OCI-LY3 (cell line): ENCODE results near the gene AKT1S1.

ENCODE experiments used
- H2AFZ ChIP-seq: fragments of 200-600, 300-600 bp; shearing (Covaris generic); 2 replicates; pipeline ENCODE4 v1.6.0; 2014; ENCODE audit warnings: antibody characterized with exemption, low read depth, low read length
- H3K27ac ChIP-seq: fragments of 200-600, 300-600 bp; sonication (generic); 2 replicates; pipeline ENCODE4 v1.5.1; 2014; ENCODE audit warnings: mild to moderate bottlenecking, low read length, moderate library complexity, mixed read lengths
- H3K27me3 ChIP-seq: fragments of 200-600, 300-600 bp; sonication (generic); 2 replicates; pipeline ENCODE4 v1.6.1; 2014; ENCODE audit warnings: low read depth, low read length, mixed read lengths
- H3K36me3 ChIP-seq: fragments of 200-600, 300-600 bp; sonication (generic); replicated peaks from 2 replicates; pipeline ENCODE3; 2014; ENCODE audit warnings: low read depth, low read length, mixed read lengths
- H3K4me1 ChIP-seq: fragments of 300-600, 200-600 bp; sonication (generic); 2 replicates; pipeline ENCODE4 v1.6.1; 2014; ENCODE audit warnings: low read length, mixed read lengths
- H3K4me2 ChIP-seq: fragments of 200-600, 300-600 bp; sonication (generic); 2 replicates; pipeline ENCODE4 v1.6.1; 2014; ENCODE audit warnings: low read length, mixed read lengths
- H3K4me3 ChIP-seq: fragments of 300-600, 200-600 bp; sonication (generic); 2 replicates; pipeline ENCODE4 v1.5.1; 2014; ENCODE audit warnings: antibody characterized with exemption, mild to moderate bottlenecking, low read length, moderate library complexity
- H3K79me2 ChIP-seq: fragments of 300-600, 200-600 bp; shearing (Covaris generic); 2 replicates; pipeline ENCODE4 v1.6.1; 2014; ENCODE audit warnings: mild to moderate bottlenecking, low read length, mixed read lengths
- H3K9ac ChIP-seq: fragments of 300-600, 200-600 bp; shearing (Covaris generic); 2 replicates; pipeline ENCODE4 v1.6.0; 2014; ENCODE audit warnings: mild to moderate bottlenecking, low read length, moderate library complexity
- H3K9me3 ChIP-seq: fragments of 200-600, 300-600 bp; shearing (Covaris generic); 2 replicates; pipeline ENCODE4 v1.6.1; 2014; ENCODE audit warnings: low read length, mixed read lengths; ENCODE audit not compliant: insufficient read depth
- H4K20me1 ChIP-seq: fragments of 200-600, 300-600 bp; sonication (generic); 2 replicates; pipeline ENCODE4 v1.6.1; 2016; ENCODE audit warnings: low read length, mixed read lengths; ENCODE audit not compliant: insufficient read depth
- CTCF ChIP-seq: fragments of 200-600, 300-600 bp; sonication (generic); IDR thresholded peaks from 2 replicates; pipeline ENCODE4 v1.5.1; 2014; ENCODE audit warnings: antibody characterized with exemption, low read length, low read depth
- EZH2phosphoT487 ChIP-seq: fragments of 200-600 bp; shearing (Covaris generic); IDR thresholded peaks from 2 replicates; pipeline ENCODE4 v1.6.1; 2018; ENCODE audit warnings: antibody characterized with exemption, mixed run types, low read depth

AKT1S1 gene

GRCh38 chr19:49836176-49837008 is 40.8 kb downstream of the AKT1S1 start:
- no peak overlapping the region for H3K9ac ChIP-seq
- no peaks in the 10 kb centered on the region for H3K4me1 ChIP-seq
- no peaks in the 10 kb centered on the region for H3K9me3 ChIP-seq
- no peak overlapping the region for H3K4me2 ChIP-seq
- peaks cover 4% of the 10 kb centered on the region; the same call in 1 of the 2 replicates for H4K20me1 ChIP-seq
- H3K36me3 ChIP-seq: peaks cover 78% of the 10 kb centered on the region
- no peaks in the 10 kb centered on the region for H3K27me3 ChIP-seq
- TF ChIP-seq CTCF: no peak
- TF ChIP-seq EZH2phosphoT487: no peak
- no peaks in the 10 kb centered on the region for H3K79me2 ChIP-seq
- no peak overlapping the region for H2AFZ ChIP-seq
- no peak overlapping the region for H3K4me3 ChIP-seq
- H3K27ac ChIP-seq: no peak overlapping the region

GRCh38 chr19:49835562-49835961 is 41.6 kb downstream of the AKT1S1 start:
- H3K79me2 ChIP-seq: no peaks in the 10 kb centered on the region
- no peak overlapping the region for H3K27ac ChIP-seq
- TF ChIP-seq CTCF (no peak), EZH2phosphoT487 (no peak)
- no peaks in the 10 kb centered on the region for H3K27me3 ChIP-seq
- H3K9ac ChIP-seq: no peak overlapping the region
- H3K9me3 ChIP-seq: no peaks in the 10 kb centered on the region
- no peak overlapping the region for H3K4me3 ChIP-seq
- H3K4me2 ChIP-seq: no peak overlapping the region
- H4K20me1 ChIP-seq: peaks cover 6% of the 10 kb centered on the region
- H2AFZ ChIP-seq: no peak overlapping the region
- no peaks in the 10 kb centered on the region for H3K4me1 ChIP-seq
- peaks cover 80% of the 10 kb centered on the region for H3K36me3 ChIP-seq

- Histone ChIP-seq H3K27ac (no peak overlapping the region), H4K20me1 (peaks cover 11% of the 10 kb centered on the region), H3K9ac (no peak overlapping the region), H3K4me1 (no peaks in the 10 kb centered on the region), H3K4me2 (no peak overlapping the region), H3K4me3 (no peak overlapping the region), H3K36me3 (peaks cover 71% of the 10 kb centered on the region), H3K9me3 (no peaks in the 10 kb centered on the region), H3K79me2 (no peaks in the 10 kb centered on the region; the same call in 1 of the 2 replicates), H3K27me3 (no peaks in the 10 kb centered on the region), H2AFZ (no peak overlapping the region)
- TF ChIP-seq EZH2phosphoT487 (no peak), CTCF (no peak)
These were observed 43.6 kb downstream of the AKT1S1 start for GRCh38 chr19:49833599-49833998.

- no peak overlapping the region for H3K27ac ChIP-seq
- peaks cover 60% of the 10 kb centered on the region for H3K36me3 ChIP-seq
- no peaks in the 10 kb centered on the region; the same call in 1 of the 2 replicates for H3K79me2 ChIP-seq
- no peaks in the 10 kb centered on the region for H3K27me3 ChIP-seq
- no peaks in the 10 kb centered on the region for H3K9me3 ChIP-seq
- no peak for TF ChIP-seq EZH2phosphoT487
- TF ChIP-seq CTCF: no peak
- no peak overlapping the region for H3K9ac ChIP-seq
- H4K20me1 ChIP-seq: peaks cover 17% of the 10 kb centered on the region
- no peak overlapping the region for H3K4me2 ChIP-seq
- H2AFZ ChIP-seq: no peak overlapping the region
- H3K4me1 ChIP-seq: no peaks in the 10 kb centered on the region
- no peak overlapping the region for H3K4me3 ChIP-seq
These were observed 44.6 kb downstream of the AKT1S1 start for GRCh38 chr19:49832556-49832955.
